AG09319 (cell line): ENCODE data around the gene SSRP1.
"Not testable (repeated sequence)": the region's sequence is repeated elsewhere in the genome, so short reads cannot be mapped to it uniquely, and the experiment has no call there.

ENCODE experiments used
- DNase-seq: peaks from one replicate; pipeline ENCODE4 v3.0.0-alpha.2; 2010; ENCODE audit warnings: low read depth; ENCODE audit errors: extremely low read depth
- CTCF ChIP-seq: IDR thresholded peaks from 2 replicates; pipeline ENCODE4 v1.5.1; 2011; ENCODE audit warnings: low read depth, mild to moderate bottlenecking, inconsistent platforms, low read length, moderate library complexity

Gene SSRP1

GRCh38 chr11:57303280-57303989 lies 32.3 kb downstream of the SSRP1 start:
- no peak for TF ChIP-seq CTCF
- no peak for DNase-seq

- DNase-seq, result no peak
- TF ChIP-seq CTCF, result no peak
Measured at GRCh38 chr11:57302489-57302888, 33.2 kb downstream of the SSRP1 start.

GRCh38 chr11:57301711-57302423 lies 33.8 kb downstream of the SSRP1 start:
- no peak for TF ChIP-seq CTCF
- no peak for DNase-seq

- DNase-seq, result no peak
- no peak for TF ChIP-seq CTCF
Measured at GRCh38 chr11:57300785-57301184, 34.9 kb downstream of the SSRP1 start.

GRCh38 chr11:57299150-57299737 lies 36.4 kb downstream of the SSRP1 start:
- no peak for TF ChIP-seq CTCF
- DNase-seq, result no peak

GRCh38 chr11:57297221-57297620 lies 38.5 kb downstream of the SSRP1 start:
- DNase-seq, result no peak
- no peak for TF ChIP-seq CTCF

- not testable (repeated sequence) for DNase-seq
Measured at GRCh38 chr11:57296205-57296604, 39.5 kb downstream of the SSRP1 start.
